Measurements from ENCODE around the gene ACTL9.

The ACTL9 gene

GRCh38 chr19:8686549-8686948, 12.0 kb downstream of the ACTL9 start:
- in situ Hi-C loops (cut with MboI; ENCODE audit: low sequenced_read_pairs), result no loop called here

- in situ Hi-C loops (cut with MboI; ENCODE audit: low sequenced_read_pairs), result no loop called here
Observed at GRCh38 chr19:8684001-8684902, 14.3 kb downstream of the ACTL9 start.

- in situ Hi-C loops (cut with MboI; ENCODE audit: low sequenced_read_pairs), result no loop called here
Observed at GRCh38 chr19:8682931-8683330, 15.7 kb downstream of the ACTL9 start.

GRCh38 chr19:8682472-8682871, 16.1 kb downstream of the ACTL9 start:
- in situ Hi-C loops (cut with MboI; ENCODE audit: low sequenced_read_pairs), result no loop called here

DNA sequence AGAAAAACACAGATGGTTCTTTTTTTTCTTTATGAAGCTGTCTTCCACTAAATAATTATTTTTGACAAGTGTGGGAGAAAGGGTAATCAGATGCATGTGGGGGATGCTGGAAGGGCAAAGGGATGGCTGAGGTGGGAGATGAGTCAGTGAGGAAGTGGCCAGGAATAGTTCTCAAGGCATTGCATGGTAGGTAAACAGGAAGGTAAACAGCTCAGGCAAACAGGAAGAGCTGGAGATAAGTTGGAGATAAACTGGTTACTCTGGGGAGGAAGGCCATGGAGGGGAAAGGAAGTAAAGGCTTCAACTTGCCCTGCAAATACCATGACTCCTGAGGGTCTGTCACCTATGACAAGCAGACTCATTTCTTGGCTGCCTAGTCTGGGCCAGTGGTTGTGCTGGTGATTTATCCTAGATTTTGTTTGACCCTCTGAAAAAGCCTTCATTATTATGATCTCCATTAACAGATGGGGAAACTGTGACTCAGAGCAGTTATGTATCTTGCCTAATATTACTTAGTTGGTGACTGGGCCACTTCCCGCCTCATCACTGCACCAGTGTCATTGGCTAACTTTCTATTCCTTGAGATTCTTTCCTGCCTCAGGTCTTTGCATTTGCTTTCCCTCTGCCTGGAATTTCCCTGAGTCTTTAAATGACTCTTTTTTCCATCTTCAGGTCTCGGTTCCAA, 17.1 kb downstream of the ACTL9 start:
- in situ Hi-C loops (cut with MboI; ENCODE audit: low sequenced_read_pairs), result no loop called here

DNA sequence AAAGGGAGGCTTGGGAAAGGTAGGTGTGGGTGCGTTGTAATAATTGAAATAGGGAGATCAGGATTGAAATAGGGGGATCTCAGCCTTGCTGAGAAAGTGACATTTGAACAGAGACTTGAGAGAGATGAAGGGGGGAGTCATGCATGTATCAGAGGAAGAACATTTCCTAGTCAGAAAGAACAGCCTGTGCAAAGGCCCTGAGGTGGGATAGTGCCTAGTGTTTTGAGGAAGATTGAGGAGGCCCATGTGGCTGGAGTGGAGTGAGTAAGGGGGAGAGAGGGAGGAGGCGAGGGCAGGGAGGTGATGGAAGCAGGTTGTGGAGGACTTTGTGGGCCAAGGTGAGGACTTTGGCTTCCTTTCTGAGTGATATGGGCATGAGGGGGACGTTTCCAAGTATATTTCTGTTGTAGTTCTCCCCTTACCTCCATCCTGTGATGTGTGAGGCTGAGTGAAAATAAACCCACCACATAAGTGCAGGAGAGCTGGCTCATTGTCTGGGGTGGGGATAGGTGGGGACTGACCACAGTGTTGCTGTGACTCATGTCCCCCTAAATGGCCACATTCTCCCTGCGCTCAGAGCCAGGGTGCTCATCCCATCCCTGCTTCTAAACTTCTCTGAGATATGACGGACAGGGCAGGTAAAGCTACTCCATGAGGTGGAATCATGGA, 17.8 kb downstream of the ACTL9 start:
- in situ Hi-C loops (cut with MboI; ENCODE audit: low sequenced_read_pairs), result no loop called here

DNA sequence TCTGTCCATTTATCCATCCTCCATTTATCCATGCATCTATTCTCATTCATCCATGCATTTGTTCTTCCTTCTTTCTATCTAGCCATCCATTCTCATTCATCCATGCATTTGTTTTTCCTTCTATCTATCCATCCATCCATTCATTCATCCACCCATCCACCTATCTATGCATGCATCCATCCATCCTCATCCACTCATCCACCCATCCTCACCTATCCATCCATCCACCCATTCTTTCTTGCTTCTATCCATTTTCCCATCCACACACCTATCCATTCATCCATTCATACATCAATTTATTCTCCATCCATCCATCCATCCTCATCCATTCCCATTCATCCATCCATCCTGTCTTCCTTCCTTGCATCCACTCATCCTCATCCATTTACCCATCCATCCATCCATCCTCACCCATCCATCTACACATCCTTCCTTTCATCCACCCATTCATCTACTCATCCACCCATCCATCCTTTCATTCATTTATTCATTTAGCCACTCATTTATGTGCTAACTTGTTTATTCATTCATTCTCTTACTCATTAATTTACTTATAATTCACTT, 20.3 kb downstream of the ACTL9 start:
- in situ Hi-C loops (cut with MboI; ENCODE audit: low sequenced_read_pairs), result no loop called here

- in situ Hi-C loops (cut with MboI; ENCODE audit: low sequenced_read_pairs), result no loop called here
Observed at GRCh38 chr19:8675066-8675465, 23.5 kb downstream of the ACTL9 start.

GRCh38 chr19:8673276-8673891, 25.2 kb downstream of the ACTL9 start:
- in situ Hi-C loops (cut with MboI; ENCODE audit: low sequenced_read_pairs), result no loop called here

GRCh38 chr19:8666814-8667405, 31.7 kb downstream of the ACTL9 start:
- in situ Hi-C loops (cut with MboI; ENCODE audit: low sequenced_read_pairs), result no loop called here

GRCh38 chr19:8665468-8666213, 33.0 kb downstream of the ACTL9 start:
- in situ Hi-C loops (cut with MboI; ENCODE audit: low sequenced_read_pairs), result no loop called here

DNA sequence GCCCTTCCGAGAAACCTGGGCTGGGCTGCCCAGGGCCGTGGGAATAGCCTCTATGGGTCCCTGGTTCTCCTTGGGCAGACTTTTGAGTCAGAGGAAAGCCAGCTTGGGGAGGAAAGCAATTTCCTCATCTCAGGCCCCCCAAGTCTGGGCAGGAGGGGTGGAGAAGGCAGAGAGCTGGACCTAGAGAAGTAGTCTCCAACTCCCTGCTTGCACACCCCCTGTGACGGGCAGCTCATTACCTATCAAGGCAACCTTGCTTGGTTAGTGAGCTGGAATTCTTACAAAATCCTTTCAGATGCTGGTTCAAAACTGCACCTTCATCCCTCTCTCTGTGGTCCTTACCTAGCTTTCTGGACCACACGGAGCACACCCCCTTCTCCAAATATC, 33.9 kb downstream of the ACTL9 start:
- in situ Hi-C loops (cut with MboI; ENCODE audit: low sequenced_read_pairs), result no loop called here

- in situ Hi-C loops (cut with MboI; ENCODE audit: low sequenced_read_pairs), result no loop called here
Observed at GRCh38 chr19:8663920-8664670, 34.5 kb downstream of the ACTL9 start.

DNA sequence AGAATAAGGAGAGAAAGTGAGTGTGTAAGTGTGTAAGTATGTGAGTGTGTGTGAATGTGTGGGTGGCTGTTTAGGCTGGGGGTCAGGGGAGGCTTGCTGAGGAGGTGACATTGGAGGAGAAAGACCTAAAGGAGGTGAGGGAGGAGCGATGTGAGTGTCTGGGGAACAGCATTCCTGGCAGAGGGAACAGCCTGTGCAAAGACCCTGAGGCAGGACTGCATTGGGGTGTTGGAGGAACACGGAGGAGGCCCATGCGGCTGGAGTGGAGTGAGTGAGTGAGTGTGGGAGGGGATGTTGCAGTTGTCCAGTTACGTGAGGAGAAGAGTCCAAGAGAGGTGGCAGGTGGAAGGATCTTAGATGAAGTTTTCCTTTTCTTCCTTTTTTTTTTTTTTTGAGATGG, 36.3 kb downstream of the ACTL9 start:
- in situ Hi-C loops (cut with MboI; ENCODE audit: low sequenced_read_pairs), result no loop called here

- in situ Hi-C loops (cut with MboI; ENCODE audit: low sequenced_read_pairs), result no loop called here
Observed at GRCh38 chr19:8659905-8660304, 38.7 kb downstream of the ACTL9 start.

- in situ Hi-C loops (cut with MboI; ENCODE audit: low sequenced_read_pairs), result no loop called here
Observed at GRCh38 chr19:8657869-8658268, 40.7 kb downstream of the ACTL9 start.

DNA sequence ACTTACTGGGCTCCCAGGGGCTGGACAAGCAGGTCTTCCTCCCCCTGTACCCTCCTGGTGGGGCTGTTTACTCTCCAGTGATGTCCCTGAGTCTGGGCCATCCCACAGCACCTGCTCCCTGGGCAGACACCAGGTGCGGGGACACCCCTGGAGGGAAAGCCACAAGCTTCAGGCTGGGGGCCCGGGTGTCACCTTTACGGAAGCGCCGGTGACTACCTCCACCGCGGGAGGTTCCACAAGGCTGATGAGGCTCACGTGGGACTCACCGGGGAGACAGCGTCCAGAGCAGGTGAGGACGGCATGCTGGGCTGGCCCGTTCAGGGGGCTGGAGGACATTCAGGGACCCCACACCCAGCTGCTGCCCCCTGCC, 43.3 kb downstream of the ACTL9 start:
- in situ Hi-C loops (cut with MboI; ENCODE audit: low sequenced_read_pairs), result no loop called here

GRCh38 chr19:8654591-8655339, 43.8 kb downstream of the ACTL9 start:
- in situ Hi-C loops (cut with MboI; ENCODE audit: low sequenced_read_pairs), result no loop called here

DNA sequence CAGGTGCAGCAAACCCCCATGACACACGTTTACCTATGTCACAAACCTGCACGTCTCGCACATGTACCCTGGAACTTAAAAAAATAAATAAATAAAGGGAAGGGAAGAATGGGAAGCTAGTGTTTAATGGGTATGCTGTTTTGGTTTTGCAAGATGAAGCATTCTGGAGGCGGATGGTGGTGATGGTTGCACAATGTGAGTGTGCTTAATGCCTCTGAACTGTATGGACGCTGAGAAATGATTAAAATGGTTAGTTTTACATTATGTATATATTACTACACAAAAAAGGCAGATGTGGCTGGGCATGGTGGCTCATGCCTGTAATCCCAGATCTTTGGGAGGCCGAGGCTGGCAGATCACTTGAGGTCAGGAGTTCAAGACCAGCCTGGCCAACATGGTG, 50.4 kb downstream of the ACTL9 start:
- in situ Hi-C loops (cut with MboI; ENCODE audit: low sequenced_read_pairs), result no loop called here
